HG02798 (cell line): ENCODE measurements around the gene RNGTT.

Source experiments
- ATAC-seq: cut with Tn5 transposase; IDR thresholded peaks from one replicate; pipeline ENCODE4 v1.9.1; 2021; ENCODE audit warnings: mild to moderate bottlenecking; ENCODE audit not compliant: unreplicated experiment, poor library complexity

Gene RNGTT

DNA sequence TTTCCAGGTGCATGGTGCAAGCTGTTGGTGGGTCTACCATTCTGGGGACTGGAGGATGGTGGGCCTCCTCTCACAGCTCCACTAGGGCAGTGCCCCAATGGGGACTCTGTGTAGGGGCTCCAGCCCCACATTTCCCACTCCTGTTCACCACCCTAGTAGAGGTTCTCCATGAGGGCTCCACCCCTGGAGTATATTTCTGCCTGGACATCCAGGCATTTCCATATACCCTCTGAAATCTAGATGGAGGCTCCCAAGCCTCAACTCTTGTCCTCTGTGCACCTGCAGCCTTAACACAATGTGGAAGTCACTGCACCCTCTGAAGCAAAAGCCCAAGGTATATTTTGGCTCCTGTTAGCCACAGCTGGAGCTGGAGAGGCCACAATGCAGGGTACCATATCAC lies 393.5 kb downstream of the RNGTT start:
- no peak for ATAC-seq

- no peak for ATAC-seq
Observed at GRCh38 chr6:88567696-88568095, 395.7 kb downstream of the RNGTT start.

DNA sequence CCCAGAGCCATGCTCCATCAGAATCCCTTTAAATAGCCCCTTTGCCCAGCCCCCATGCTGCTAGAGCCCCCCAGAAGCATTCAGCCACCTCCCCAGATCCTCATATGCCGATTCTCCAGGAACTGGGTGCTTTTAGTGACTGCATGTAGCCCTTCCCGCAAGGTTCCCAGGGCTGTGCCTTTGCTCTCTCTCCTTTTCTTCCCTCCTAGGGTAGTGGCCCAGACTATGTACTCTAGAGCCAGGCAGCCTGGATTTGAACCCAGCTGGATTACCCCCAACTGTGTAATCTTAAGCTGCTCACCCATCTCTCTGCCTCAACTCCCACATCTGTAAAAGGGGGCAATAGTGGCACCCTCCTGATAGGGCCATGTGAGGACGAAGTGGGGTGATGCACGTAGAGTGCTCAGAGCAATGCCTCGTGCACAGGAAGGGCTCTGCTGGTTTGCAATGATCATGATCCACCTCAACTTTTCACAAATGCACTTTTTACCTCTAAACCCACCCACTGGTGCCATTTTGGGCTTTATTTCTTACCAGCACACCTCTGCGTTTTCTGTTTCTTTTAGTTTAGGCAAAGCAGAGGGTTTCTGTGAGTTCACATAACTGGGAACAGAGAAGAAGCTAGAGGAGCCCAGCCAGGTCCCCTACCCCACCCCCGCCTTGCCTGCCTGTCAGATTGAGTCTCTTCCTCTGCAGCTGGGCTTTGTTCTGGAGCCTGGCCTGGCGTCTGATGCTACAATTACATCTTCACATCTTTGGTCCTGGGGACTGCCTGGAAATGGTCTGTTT lies 396.5 kb downstream of the RNGTT start:
- ATAC-seq: peak; percentile 83

GRCh38 chr6:88565836-88566235 lies 397.6 kb downstream of the RNGTT start:
- ATAC-seq: no peak

DNA sequence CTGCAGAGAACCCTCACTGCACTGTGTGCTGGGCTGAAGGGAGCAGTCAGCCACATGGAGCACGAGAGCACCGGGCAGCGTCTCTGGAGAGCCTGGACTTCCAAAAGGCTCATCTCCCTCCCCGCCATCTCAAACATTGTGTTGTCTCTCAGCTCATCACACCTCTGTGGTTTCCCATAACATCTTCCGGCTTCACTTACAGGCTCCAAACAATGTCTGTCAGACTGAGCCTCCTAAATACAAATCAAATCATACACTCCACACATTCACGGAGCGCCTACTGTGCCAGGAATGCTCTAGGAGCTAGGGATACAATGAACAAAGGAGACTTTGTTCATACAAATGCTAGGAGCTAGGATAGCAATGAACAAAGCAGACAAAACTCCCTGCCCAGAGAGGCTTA lies 398.0 kb downstream of the RNGTT start:
- ATAC-seq: no peak

DNA sequence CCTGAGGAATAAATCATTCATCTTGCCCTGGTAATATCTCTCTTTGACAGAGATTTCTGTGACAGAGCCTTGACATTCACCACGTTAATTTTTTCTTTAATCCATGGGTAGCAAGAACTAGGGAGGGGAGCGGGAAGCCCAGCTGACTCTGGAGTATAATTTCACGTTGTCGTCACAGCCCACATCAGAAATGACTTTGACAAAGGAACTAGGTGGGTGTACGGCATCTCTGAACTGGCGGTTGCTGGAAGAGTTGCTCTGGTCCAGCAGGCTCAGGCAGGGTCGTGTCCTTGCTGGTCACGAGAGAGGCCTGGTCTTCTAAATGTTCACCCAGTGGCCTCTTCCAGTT lies 400.2 kb downstream of the RNGTT start:
- no peak for ATAC-seq

GRCh38 chr6:88562353-88563276 lies 400.8 kb downstream of the RNGTT start:
- no peak for ATAC-seq

DNA sequence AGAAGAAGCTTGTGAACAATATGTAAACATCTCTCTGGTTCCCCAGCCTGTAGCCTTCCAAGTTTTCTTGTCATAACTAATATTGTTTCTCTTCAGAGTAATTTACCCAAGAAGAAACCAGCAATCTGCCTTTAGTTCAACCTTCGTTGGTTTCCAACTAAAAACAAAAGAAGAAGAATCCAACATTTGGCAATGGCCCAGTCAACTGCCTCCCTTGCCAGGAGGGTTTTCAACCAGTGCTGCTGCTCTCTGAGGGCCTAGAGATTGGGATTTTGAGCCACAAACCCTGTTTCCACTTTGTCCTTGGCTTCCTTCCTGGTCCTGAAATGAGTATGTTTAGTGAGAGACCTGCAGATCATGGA lies 401.5 kb downstream of the RNGTT start:
- no peak for ATAC-seq

DNA sequence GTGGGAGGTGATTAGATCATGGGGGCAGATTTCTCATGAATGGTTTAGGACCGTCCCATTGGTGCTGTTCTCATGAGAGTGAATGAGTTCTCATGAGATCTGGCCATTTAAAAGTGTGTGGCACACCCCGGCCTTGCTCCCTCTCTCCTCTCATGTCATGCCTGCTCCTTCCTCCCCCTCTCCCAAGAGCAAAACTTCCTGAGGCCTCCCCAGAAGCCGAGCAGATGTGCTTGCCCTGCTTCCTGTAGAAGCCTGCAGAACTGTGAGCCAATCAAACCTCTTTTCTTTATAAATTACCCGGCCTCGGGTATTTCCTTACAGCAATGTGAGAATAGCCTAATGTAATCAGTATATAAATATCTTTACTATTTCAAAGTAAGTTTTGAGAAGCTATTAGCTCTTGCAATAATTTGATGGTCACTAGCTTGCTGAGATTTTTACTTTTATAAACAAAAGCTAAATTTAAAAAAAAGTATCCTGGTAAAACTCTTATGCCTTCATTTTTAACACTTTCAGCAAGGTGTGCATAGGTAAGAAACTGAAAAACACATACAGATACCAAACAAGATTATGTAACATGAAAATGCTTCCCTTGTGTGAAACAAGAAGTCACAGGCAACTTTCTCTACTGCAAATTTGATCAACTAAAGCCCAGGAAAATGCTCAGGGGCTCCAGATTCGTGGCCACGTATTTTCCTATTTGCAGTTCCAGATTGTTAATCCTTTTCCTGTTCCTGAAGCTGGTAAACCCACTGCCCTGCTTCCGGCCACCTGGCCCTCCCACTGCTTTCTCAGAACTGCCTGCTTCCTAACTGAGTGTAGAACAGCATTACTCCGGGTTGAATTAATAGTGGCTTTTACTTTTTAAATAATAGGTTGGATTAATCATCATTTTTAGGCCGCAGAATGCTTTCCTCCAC lies 402.1 kb downstream of the RNGTT start:
- ATAC-seq: no peak
